ENCODE results near the gene VWA5A. TPM values are rescaled to one million over a fixed set of nuclear protein-coding genes. Genes with fewer than 3 reads are reported as not detected.

The VWA5A gene
- total and polyA plus RNA-seq, 9 of the 15 experiments (the other 6 are each of a cell fraction or from before 2014, with no cell fraction given): 4.6 to 19.7 (median 6.9) TPM

- TF ChIP-seq ZNF518B (CRISPR knock-in tag; IDR thresholded peaks at IDR 0.05) (0 out of 2 replicates have a peak, but pooled peaks have one; percentile 41), VEZF1 (CRISPR knock-in tag; IDR thresholded peaks at IDR 0.05) (peak; percentile 59; the same call in 1 of the 2 replicates), POLR2B (IDR thresholded peaks at IDR 0.05; ENCODE audit: low read depth, partially characterized antibody) (no peak), PRMT5 (CRISPR knock-in tag; IDR thresholded peaks at IDR 0.05) (no peak), JUN (IDR thresholded peaks at IDR 0.05; ENCODE audit: borderline replicate concordance, low read depth, low read length) (peak; percentile 99), JUN (CRISPR knock-in tag; IDR thresholded peaks at IDR 0.05; ENCODE audit: borderline replicate concordance) (no peak), TFAM (CRISPR knock-in tag; conservative IDR thresholded peaks at IDR 0.05) (no peak), ARNT (IDR thresholded peaks at IDR 0.05) (peak; percentile 71 to 92; a peak in 3 of 4 replicates), PHB2 (IDR thresholded peaks at IDR 0.05; ENCODE audit: low read depth) (peak; percentile 87), BRD4 (IDR thresholded peaks at IDR 0.05) (no peak), ARID1B (IDR thresholded peaks at IDR 0.05) (peak; percentile 99), KDM1A (IDR thresholded peaks at IDR 0.05) (peak; percentile 60 to 68; a peak in 2 of 4 replicates), ZEB2 (IDR thresholded peaks at IDR 0.05) (peak; percentile 86), ATF7 (IDR thresholded peaks at IDR 0.05) (peak; percentile 98), HMGN3 (IDR thresholded peaks at IDR 0.05; ENCODE audit: borderline replicate concordance, extremely low read depth, insufficient read length, low read depth, low read length) (peak; percentile 95), SOX6 (IDR thresholded peaks at IDR 0.05) (peak; percentile 93), ZNF57 (CRISPR knock-in tag; IDR thresholded peaks at IDR 0.05) (0 out of 2 replicates have a peak, but pooled peaks have one; percentile 21), TRIM24 (IDR thresholded peaks at IDR 0.05) (peak; percentile 94 to 95), SMC3 (conservative IDR thresholded peaks at IDR 0.05; ENCODE audit: insufficient read depth, low read depth, low read length) (no peak), ZNF212 (CRISPR knock-in tag; IDR thresholded peaks at IDR 0.05) (0 out of 2 replicates have a peak, but pooled peaks have one; percentile 23), MLLT1 (IDR thresholded peaks at IDR 0.05) (peak; percentile 19 to 60; a peak in 2 of 4 replicates), BRD9 (IDR thresholded peaks at IDR 0.05; ENCODE audit: low read depth, partially characterized antibody) (peak; percentile 45), TOE1 (IDR thresholded peaks at IDR 0.05; ENCODE audit: borderline replicate concordance) (peak; percentile 66; the same call in 1 of the 2 replicates), TOE1 (CRISPR knock-in tag; IDR thresholded peaks at IDR 0.05; ENCODE audit: borderline replicate concordance, low read depth) (no peak)
Observed at GRCh38 chr11:124079631-124080326, 35.5 kb upstream of the VWA5A start (continued).

Data from K562 (cell line).